ENCODE measurements around the gene APLP2. TPM values are rescaled to one million over a fixed set of nuclear protein-coding genes. Genes with fewer than 3 reads are reported as not detected.

The APLP2 gene
- 154 to 202 TPM (median 172 TPM) in 5 replicates for total RNA-seq (2022; extraction: Qiagen RNA extraction)

GRCh38 chr11:130069659-130070108, at the start of gene APLP2:
Gene APLP2, plus strand, starts transcription at chr11:130069894. Its CDS starts 84 bp downstream, at chr11:130069978.

GRCh38 chr11:130159657-130160497, 90.2 kb downstream of the APLP2 start, which contains the start of gene ST14:
Gene ST14, plus strand, starts transcription at chr11:130159782. Its CDS starts 198 bp downstream, at chr11:130159980.

Other genes with a start within 250 kb of the APLP2 start
- gene NFRKB, start 174.3 kb upstream of the APLP2 start, total RNA-seq (2022; extraction: Qiagen RNA extraction) = 10.5 to 12.7 TPM (median 12.1 TPM) in 5 replicates
- 1.4 to 1.7 TPM (median 1.6 TPM) in 5 replicates for gene PRDM10, start 67.1 kb upstream of the APLP2 start, total RNA-seq (2022; extraction: Qiagen RNA extraction)
- 0.04 to 0.23 TPM (median 0.06 TPM) in 5 replicates for gene ST14, start 89.9 kb downstream of the APLP2 start, total RNA-seq (2022; extraction: Qiagen RNA extraction)
- gene ZBTB44, start 245.0 kb downstream of the APLP2 start, total RNA-seq (2022; extraction: Qiagen RNA extraction) = 4.7 to 7.7 TPM (median 6.6 TPM) in 5 replicates

Data from A549 treated with AZD2906 at 1 μM for 4 hours (cell line).